PC-9 (cell line): ENCODE measurements around the gene MYCL.

Experiments used
- EZH2 ChIP-seq: fragments of 200-600 bp; sonication (generic); IDR thresholded peaks from 2 replicates; pipeline ENCODE4 v1.8.0; 2017; ENCODE audit warnings: antibody characterized with exemption, low read depth
- TF ChIP-seq, protein P1 (sequence below): fragments of 200-600 bp; sonication (generic); conservative IDR thresholded peaks from 2 replicates; pipeline ENCODE4 v1.6.1; 2017; ENCODE audit warnings: mixed run types, antibody characterized with exemption, mild to moderate bottlenecking, moderate library complexity

DNA sequence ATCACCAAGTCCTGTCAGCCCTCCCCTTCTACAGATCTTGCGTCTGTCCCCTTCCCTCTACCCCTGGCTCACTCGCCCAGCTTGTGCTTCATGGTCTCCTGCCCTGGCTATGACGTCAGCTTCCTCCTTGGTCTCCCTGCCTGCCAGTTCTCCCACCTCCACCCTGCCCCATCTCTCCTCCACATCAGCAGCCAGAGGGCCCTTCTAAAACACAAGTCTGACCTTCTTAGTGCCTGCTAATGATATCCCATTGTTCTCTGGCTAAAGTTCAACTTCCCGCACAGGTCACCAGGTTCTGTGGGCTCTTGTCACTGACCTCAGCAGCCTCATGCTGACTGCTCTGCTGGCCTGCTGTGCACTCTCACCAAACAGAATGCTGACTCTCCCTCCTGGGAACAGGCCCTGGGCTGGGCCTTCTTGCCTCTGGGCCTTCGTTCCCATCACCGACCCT, 24.7 kb upstream of the MYCL start:
- TF ChIP-seq, protein P1, sequence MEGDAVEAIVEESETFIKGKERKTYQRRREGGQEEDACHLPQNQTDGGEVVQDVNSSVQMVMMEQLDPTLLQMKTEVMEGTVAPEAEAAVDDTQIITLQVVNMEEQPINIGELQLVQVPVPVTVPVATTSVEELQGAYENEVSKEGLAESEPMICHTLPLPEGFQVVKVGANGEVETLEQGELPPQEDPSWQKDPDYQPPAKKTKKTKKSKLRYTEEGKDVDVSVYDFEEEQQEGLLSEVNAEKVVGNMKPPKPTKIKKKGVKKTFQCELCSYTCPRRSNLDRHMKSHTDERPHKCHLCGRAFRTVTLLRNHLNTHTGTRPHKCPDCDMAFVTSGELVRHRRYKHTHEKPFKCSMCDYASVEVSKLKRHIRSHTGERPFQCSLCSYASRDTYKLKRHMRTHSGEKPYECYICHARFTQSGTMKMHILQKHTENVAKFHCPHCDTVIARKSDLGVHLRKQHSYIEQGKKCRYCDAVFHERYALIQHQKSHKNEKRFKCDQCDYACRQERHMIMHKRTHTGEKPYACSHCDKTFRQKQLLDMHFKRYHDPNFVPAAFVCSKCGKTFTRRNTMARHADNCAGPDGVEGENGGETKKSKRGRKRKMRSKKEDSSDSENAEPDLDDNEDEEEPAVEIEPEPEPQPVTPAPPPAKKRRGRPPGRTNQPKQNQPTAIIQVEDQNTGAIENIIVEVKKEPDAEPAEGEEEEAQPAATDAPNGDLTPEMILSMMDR = no peak
- no peak for TF ChIP-seq EZH2
